Stimulated activated CD8-positive, alpha-beta memory T cell treated with anti-CD3 and anti-CD28 coated beads, Interleukin-2, amount 100 ng/mL, for 48 hours (primary cell): ENCODE measurements around the gene ARHGAP26.
"Not testable (repeated sequence)": the region's sequence is repeated elsewhere in the genome, so short reads cannot be mapped to it uniquely, and the experiment has no call there.

Experiments
- DNase-seq, 2 donors: peaks; one replicate each; pipeline ENCODE4 v3.0.0-alpha.2; 2020; ENCODE audit warnings: low read depth in 2 of 2

Gene ARHGAP26

GRCh38 chr5:143117821-143118220 is 347.6 kb downstream of the ARHGAP26 start:
- no peak for DNase-seq

- DNase-seq: no peak
These were observed 348.0 kb downstream of the ARHGAP26 start for GRCh38 chr5:143118222-143118621.

GRCh38 chr5:143118818-143119217 is 348.6 kb downstream of the ARHGAP26 start:
- not testable (repeated sequence) for DNase-seq

- no peak for DNase-seq
These were observed 349.2 kb downstream of the ARHGAP26 start for GRCh38 chr5:143119291-143119769.

- DNase-seq: no peak
These were observed 349.7 kb downstream of the ARHGAP26 start for GRCh38 chr5:143119881-143120341.

- DNase-seq: no peak
These were observed 350.4 kb downstream of the ARHGAP26 start for GRCh38 chr5:143120460-143121134.

- DNase-seq: no peak
These were observed 350.9 kb downstream of the ARHGAP26 start for GRCh38 chr5:143121135-143121475.

- DNase-seq: no peak
These were observed 354.4 kb downstream of the ARHGAP26 start for GRCh38 chr5:143124593-143124992.

- DNase-seq: no peak
These were observed 356.2 kb downstream of the ARHGAP26 start for GRCh38 chr5:143126174-143127019.

- DNase-seq: no peak
These were observed 358.4 kb downstream of the ARHGAP26 start for GRCh38 chr5:143128412-143129071.

- DNase-seq: no peak
These were observed 359.0 kb downstream of the ARHGAP26 start for GRCh38 chr5:143129203-143129602.

- no peak for DNase-seq
These were observed 359.9 kb downstream of the ARHGAP26 start for GRCh38 chr5:143129910-143130612.

GRCh38 chr5:143130613-143131305 is 360.6 kb downstream of the ARHGAP26 start:
- DNase-seq: no peak

GRCh38 chr5:143131972-143132371 is 361.8 kb downstream of the ARHGAP26 start:
- DNase-seq: no peak

GRCh38 chr5:143132739-143133138 is 362.6 kb downstream of the ARHGAP26 start:
- no peak for DNase-seq

- no peak for DNase-seq
These were observed 363.5 kb downstream of the ARHGAP26 start for GRCh38 chr5:143133721-143134120.

- DNase-seq: no peak
These were observed 364.1 kb downstream of the ARHGAP26 start for GRCh38 chr5:143134269-143134668.

GRCh38 chr5:143134900-143135299 is 364.7 kb downstream of the ARHGAP26 start:
- DNase-seq: no peak

GRCh38 chr5:143135832-143136551 is 365.8 kb downstream of the ARHGAP26 start:
- DNase-seq: no peak

- DNase-seq: no peak
These were observed 368.7 kb downstream of the ARHGAP26 start for GRCh38 chr5:143138839-143139238.
